ENCODE data around the gene AIFM3.
A peak's percentile ranks its signal among the peaks of the same experiment; 100 is the strongest.

AIFM3 gene

GRCh38 chr22:20920881-20921203, 46.2 kb upstream of the AIFM3 start:
- Histone ChIP-seq H3F3A (ENCODE audit: insufficient read depth) (peaks cover 14% of the 10 kb centered on the region; the same call in 1 of the 2 replicates), H3K9me3 (ENCODE audit: insufficient read depth, low read length) (no peaks in the 10 kb centered on the region), H3K9me2 (replicated peaks; ENCODE audit: insufficient read depth, low read length) (no peaks in the 10 kb centered on the region), H3K79me2 (ENCODE audit: insufficient read depth, low read length) (peaks cover 83% of the 10 kb centered on the region), H3K36me3 (ENCODE audit: low read length) (no peaks in the 10 kb centered on the region), H3K4me3 (ENCODE audit: insufficient read depth, low read length, poor library complexity, severe bottlenecking) (peak overlapping the region; percentile 76), H3K9ac (ENCODE audit: low read length) (peak overlapping the region; percentile 95), H3K27ac (ENCODE audit: low read depth, low read length) (no peak overlapping the region; the same call in 1 of the 2 replicates), H4K20me1 (ENCODE audit: low read depth, low read length) (peaks cover 6% of the 10 kb centered on the region; the same call in 1 of the 2 replicates), H3K4me2 (ENCODE audit: low read depth, low read length, poor library complexity, severe bottlenecking) (peak overlapping the region; percentile 95), H3K27me3 (ENCODE audit: low read length) (no peaks in the 10 kb centered on the region), H2AFZ (ENCODE audit: low read depth, low read length, severe bottlenecking) (no peak overlapping the region)
- TF ChIP-seq CTCF (IDR thresholded peaks at IDR 0.05; ENCODE audit: insufficient read depth, low read length, poor library complexity, severe bottlenecking) = no peak
- no peak for TF ChIP-seq EZH2phosphoT487 (conservative IDR thresholded peaks at IDR 0.05; ENCODE audit: low read length)

DNA sequence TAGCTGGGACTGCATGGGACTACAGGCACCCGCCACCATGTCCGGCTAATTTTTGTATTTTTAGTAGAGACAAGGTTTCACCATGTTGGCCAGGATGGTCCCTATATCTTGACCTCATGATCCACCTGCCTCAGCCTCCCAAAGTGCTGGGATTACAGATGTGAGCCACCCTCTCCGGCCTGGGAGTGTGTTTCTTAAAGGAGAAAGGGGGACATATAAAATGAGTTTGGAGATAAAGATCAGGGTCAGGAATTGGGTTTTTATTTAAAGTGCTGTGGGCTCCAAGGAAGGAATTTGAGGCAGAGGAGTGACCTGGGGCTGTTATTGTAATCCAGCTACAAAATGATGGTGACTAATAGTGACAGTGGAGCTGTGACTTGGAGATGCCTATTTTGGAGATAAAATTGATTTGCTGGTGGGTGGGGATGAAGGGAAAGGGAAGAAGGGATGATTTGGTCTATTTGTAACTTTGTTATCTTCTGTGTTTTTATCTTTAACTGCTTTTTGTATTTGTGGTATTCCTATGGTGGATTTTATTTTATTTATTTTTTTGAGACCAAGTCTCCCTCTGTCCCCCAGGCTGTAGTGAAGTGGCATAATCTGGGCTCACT, 44.8 kb upstream of the AIFM3 start:
- Histone ChIP-seq H3K27ac (ENCODE audit: low read depth, low read length) (no peak overlapping the region), H2AFZ (ENCODE audit: low read depth, low read length, severe bottlenecking) (no peak overlapping the region), H4K20me1 (ENCODE audit: low read depth, low read length) (peaks cover 6% of the 10 kb centered on the region; the same call in 1 of the 2 replicates), H3K27me3 (ENCODE audit: low read length) (no peaks in the 10 kb centered on the region), H3K4me3 (ENCODE audit: insufficient read depth, low read length, poor library complexity, severe bottlenecking) (no peak overlapping the region), H3K4me2 (ENCODE audit: low read depth, low read length, poor library complexity, severe bottlenecking) (peak overlapping the region; percentile 15), H3F3A (ENCODE audit: insufficient read depth) (peaks cover 15% of the 10 kb centered on the region; the same call in 1 of the 2 replicates), H3K9me3 (ENCODE audit: insufficient read depth, low read length) (no peaks in the 10 kb centered on the region), H3K9ac (ENCODE audit: low read length) (no peak overlapping the region), H3K79me2 (ENCODE audit: insufficient read depth, low read length) (peaks cover 96% of the 10 kb centered on the region), H3K36me3 (ENCODE audit: low read length) (no peaks in the 10 kb centered on the region), H3K9me2 (replicated peaks; ENCODE audit: insufficient read depth, low read length) (no peaks in the 10 kb centered on the region)
- TF ChIP-seq EZH2phosphoT487 (conservative IDR thresholded peaks at IDR 0.05; ENCODE audit: low read length) (no peak), CTCF (IDR thresholded peaks at IDR 0.05; ENCODE audit: insufficient read depth, low read length, poor library complexity, severe bottlenecking) (no peak)

GRCh38 chr22:20926243-20926642, 40.8 kb upstream of the AIFM3 start:
- Histone ChIP-seq H3K4me2 (ENCODE audit: low read depth, low read length, poor library complexity, severe bottlenecking) (peak overlapping the region; percentile 25), H3K9ac (ENCODE audit: low read length) (no peak overlapping the region), H3K36me3 (ENCODE audit: low read length) (no peaks in the 10 kb centered on the region), H3K4me3 (ENCODE audit: insufficient read depth, low read length, poor library complexity, severe bottlenecking) (no peak overlapping the region), H3K79me2 (ENCODE audit: insufficient read depth, low read length) (peaks cover 95% of the 10 kb centered on the region), H3K9me2 (replicated peaks; ENCODE audit: insufficient read depth, low read length) (no peaks in the 10 kb centered on the region), H3F3A (ENCODE audit: insufficient read depth) (peaks cover 10% of the 10 kb centered on the region; the same call in 1 of the 2 replicates), H3K9me3 (ENCODE audit: insufficient read depth, low read length) (no peaks in the 10 kb centered on the region), H4K20me1 (ENCODE audit: low read depth, low read length) (no peaks in the 10 kb centered on the region), H2AFZ (ENCODE audit: low read depth, low read length, severe bottlenecking) (no peak overlapping the region), H3K27ac (ENCODE audit: low read depth, low read length) (no peak overlapping the region), H3K27me3 (ENCODE audit: low read length) (no peaks in the 10 kb centered on the region)
- TF ChIP-seq EZH2phosphoT487 (conservative IDR thresholded peaks at IDR 0.05; ENCODE audit: low read length) (no peak), CTCF (IDR thresholded peaks at IDR 0.05; ENCODE audit: insufficient read depth, low read length, poor library complexity, severe bottlenecking) (no peak)

Measured in SU-DHL-6 (cell line).